ENCODE measurements around the gene RNF4. TPM values are rescaled to one million over a fixed set of nuclear protein-coding genes. Genes with fewer than 3 reads are reported as not detected.

Gene RNF4
- total and polyA plus RNA-seq, 2 experiments from 2014 or later: 63.1 to 66.5 TPM

DNA sequence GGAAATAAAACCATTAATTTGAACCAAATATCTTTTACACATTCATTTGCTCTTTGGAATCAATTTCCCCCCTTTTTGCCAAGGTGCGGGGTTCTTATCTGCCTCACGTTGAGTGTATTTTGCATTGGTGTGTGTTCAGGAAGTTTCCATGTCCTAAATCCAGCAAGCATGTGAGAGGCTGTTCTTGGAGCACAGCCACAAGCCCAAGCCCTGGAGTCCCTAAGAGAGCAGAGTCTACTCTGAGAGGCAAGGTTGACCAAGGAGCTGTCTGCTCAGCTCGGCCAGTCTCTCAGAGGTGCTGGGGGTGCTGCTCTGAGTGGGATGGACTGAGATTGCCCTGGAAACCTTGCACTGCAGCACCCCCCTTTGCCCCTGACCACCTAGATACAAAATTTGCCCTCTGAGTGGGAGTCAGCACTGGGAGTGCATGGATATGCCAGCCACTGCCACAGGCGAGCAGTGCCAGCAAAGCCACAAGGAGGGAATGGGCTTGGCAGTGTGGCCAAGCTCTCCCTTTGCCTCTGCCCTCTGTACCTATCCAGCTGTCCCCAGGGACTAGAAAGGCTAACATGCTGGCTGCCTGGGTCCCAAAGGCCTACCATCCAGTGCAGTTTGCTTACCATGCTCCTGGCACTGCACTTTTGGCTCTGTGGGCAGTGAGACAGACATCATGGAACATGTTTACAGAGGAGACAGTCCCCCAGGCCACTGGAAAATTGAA lies 47.1 kb downstream of the RNF4 start:
- H3K4me1 ChIP-seq (ENCODE audit: insufficient read depth): no peaks in the 10 kb centered on the region
- H2AFZ ChIP-seq: no peak overlapping the region
- peaks cover under 1% of the 10 kb centered on the region for H3K79me2 ChIP-seq (ENCODE audit: insufficient read depth)
- no peak overlapping the region for H3K27ac ChIP-seq
- no peak overlapping the region for H3K4me2 ChIP-seq (ENCODE audit: unreplicated experiment)
- no peak for TF ChIP-seq EZH2phosphoT487 (IDR thresholded peaks at IDR 0.05; ENCODE audit: insufficient read depth, low read depth)
- TF ChIP-seq EZH2 (IDR thresholded peaks at IDR 0.05; ENCODE audit: insufficient read depth, poor library complexity, severe bottlenecking): no peak
- in situ Hi-C loops (cut with MboI): no loop called here
- H3K36me3 ChIP-seq (ENCODE audit: low read depth): peaks cover 13% of the 10 kb centered on the region; the same call in 1 of the 2 replicates
- no peaks in the 10 kb centered on the region for H4K20me1 ChIP-seq (ENCODE audit: insufficient read depth)
- no peaks in the 10 kb centered on the region for H3K9me2 ChIP-seq (ENCODE audit: insufficient read depth)
- no peak overlapping the region for H3K4me3 ChIP-seq
- 69 to 74% methylated on average over 4 of the region's 4 CpGs for WGBS, 2 experiments (ENCODE audit: low coverage in 1 of 2, low lambda C conversion rate in 2 of 2, missing lambda C conversion rate in 2 of 2)
- no peak overlapping the region for H3K9ac ChIP-seq
- DNase-seq: no peak
- H3F3A ChIP-seq (ENCODE audit: insufficient read depth): no peaks in the 10 kb centered on the region
- H3K27me3 ChIP-seq (replicated peaks; ENCODE audit: insufficient read depth): no peaks in the 10 kb centered on the region
- no peaks in the 10 kb centered on the region for H3K9me3 ChIP-seq (ENCODE audit: low read depth)

GRCh38 chr4:2516635-2517034 lies 47.7 kb downstream of the RNF4 start:
- 100% methylated on average over 2 of the region's 2 CpGs for WGBS, 2 experiments (ENCODE audit: low coverage in 1 of 2, low lambda C conversion rate in 2 of 2, missing lambda C conversion rate in 2 of 2)
- no peak overlapping the region for H3K9ac ChIP-seq
- TF ChIP-seq EZH2 (IDR thresholded peaks at IDR 0.05; ENCODE audit: insufficient read depth, poor library complexity, severe bottlenecking): no peak
- TF ChIP-seq EZH2phosphoT487 (IDR thresholded peaks at IDR 0.05; ENCODE audit: insufficient read depth, low read depth): no peak
- DNase-seq: no peak
- H3K9me2 ChIP-seq (ENCODE audit: insufficient read depth): no peaks in the 10 kb centered on the region
- in situ Hi-C loops (cut with MboI): no loop called here
- no peaks in the 10 kb centered on the region for H3K79me2 ChIP-seq (ENCODE audit: insufficient read depth)
- H3K27ac ChIP-seq: no peak overlapping the region
- H3K4me2 ChIP-seq (ENCODE audit: unreplicated experiment): no peak overlapping the region
- H4K20me1 ChIP-seq (ENCODE audit: insufficient read depth): no peaks in the 10 kb centered on the region
- no peak overlapping the region for H3K4me3 ChIP-seq
- no peaks in the 10 kb centered on the region for H3K4me1 ChIP-seq (ENCODE audit: insufficient read depth)
- no peaks in the 10 kb centered on the region for H3K27me3 ChIP-seq (replicated peaks; ENCODE audit: insufficient read depth)
- no peaks in the 10 kb centered on the region for H3K9me3 ChIP-seq (ENCODE audit: low read depth)
- peaks cover 13% of the 10 kb centered on the region; the same call in 1 of the 2 replicates for H3K36me3 ChIP-seq (ENCODE audit: low read depth)
- H2AFZ ChIP-seq: no peak overlapping the region
- no peaks in the 10 kb centered on the region for H3F3A ChIP-seq (ENCODE audit: insufficient read depth)

GRCh38 chr4:2526559-2526958 lies 57.7 kb downstream of the RNF4 start:
- in situ Hi-C loops (cut with MboI): no loop called here
- H3F3A ChIP-seq (ENCODE audit: insufficient read depth): peaks cover 4% of the 10 kb centered on the region; the same call in 1 of the 2 replicates
- H2AFZ ChIP-seq: no peak overlapping the region
- H4K20me1 ChIP-seq (ENCODE audit: insufficient read depth): no peaks in the 10 kb centered on the region
- no peaks in the 10 kb centered on the region for H3K4me1 ChIP-seq (ENCODE audit: insufficient read depth)
- no peak overlapping the region for H3K4me2 ChIP-seq (ENCODE audit: unreplicated experiment)
- no peaks in the 10 kb centered on the region for H3K27me3 ChIP-seq (replicated peaks; ENCODE audit: insufficient read depth)
- DNase-seq: no peak
- no peak overlapping the region for H3K4me3 ChIP-seq
- H3K9me3 ChIP-seq (ENCODE audit: low read depth): no peaks in the 10 kb centered on the region
- H3K36me3 ChIP-seq (ENCODE audit: low read depth): no peaks in the 10 kb centered on the region
- no peaks in the 10 kb centered on the region for H3K79me2 ChIP-seq (ENCODE audit: insufficient read depth)
- no peak overlapping the region for H3K9ac ChIP-seq
- 92% methylated on average over 9 of the region's 9 CpGs for WGBS, 2 experiments (ENCODE audit: low coverage in 1 of 2, low lambda C conversion rate in 2 of 2, missing lambda C conversion rate in 2 of 2)
- no peak for TF ChIP-seq EZH2phosphoT487 (IDR thresholded peaks at IDR 0.05; ENCODE audit: insufficient read depth, low read depth)
- no peak for TF ChIP-seq EZH2 (IDR thresholded peaks at IDR 0.05; ENCODE audit: insufficient read depth, poor library complexity, severe bottlenecking)
- H3K27ac ChIP-seq: no peak overlapping the region
- no peaks in the 10 kb centered on the region for H3K9me2 ChIP-seq (ENCODE audit: insufficient read depth)

DNA sequence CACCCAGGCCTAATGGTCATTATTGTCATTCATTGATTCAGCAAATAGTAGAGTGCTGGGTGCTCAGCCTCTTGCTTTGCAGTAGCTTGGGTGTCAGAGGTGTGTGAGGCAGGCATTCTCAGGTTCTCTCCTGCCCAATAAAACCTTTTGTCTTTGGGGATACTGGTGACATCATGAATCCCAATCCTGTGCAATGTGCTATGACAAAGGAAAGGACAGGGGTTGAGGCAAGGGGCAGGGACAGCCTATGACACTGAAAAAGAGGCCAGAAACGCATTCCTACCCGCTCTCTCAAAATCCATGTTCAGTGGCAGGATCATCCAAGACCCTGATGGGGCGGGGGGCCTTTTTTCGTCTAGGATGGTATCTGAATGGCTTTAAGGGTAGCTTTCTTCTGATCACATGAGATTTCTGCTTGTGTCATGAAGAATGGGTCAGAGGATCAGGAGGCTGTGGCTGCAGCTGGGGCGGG lies 66.0 kb downstream of the RNF4 start:
- Histone ChIP-seq H3K4me1 (ENCODE audit: insufficient read depth) (peaks cover 12% of the 10 kb centered on the region; the same call in 1 of the 2 replicates), H3K27ac (peak overlapping the region; percentile 80), H3K4me2 (ENCODE audit: unreplicated experiment) (peak overlapping the region; percentile 82), H3K9me2 (ENCODE audit: insufficient read depth) (no peaks in the 10 kb centered on the region), H3K36me3 (ENCODE audit: low read depth) (no peaks in the 10 kb centered on the region), H3K27me3 (replicated peaks; ENCODE audit: insufficient read depth) (no peaks in the 10 kb centered on the region), H2AFZ (peak overlapping the region; percentile 76), H3K9me3 (ENCODE audit: low read depth) (no peaks in the 10 kb centered on the region), H3K79me2 (ENCODE audit: insufficient read depth) (peaks cover 38% of the 10 kb centered on the region), H3F3A (ENCODE audit: insufficient read depth) (peaks cover 8% of the 10 kb centered on the region; the same call in 1 of the 2 replicates), H3K9ac (peak overlapping the region; percentile 95), H4K20me1 (ENCODE audit: insufficient read depth) (0 out of 2 replicates have a peak, but pooled peaks cover 3% of the 10 kb centered on the region), H3K4me3 (peak overlapping the region; percentile 75)
- TF ChIP-seq EZH2 (IDR thresholded peaks at IDR 0.05; ENCODE audit: insufficient read depth, poor library complexity, severe bottlenecking) (no peak), EZH2phosphoT487 (IDR thresholded peaks at IDR 0.05; ENCODE audit: insufficient read depth, low read depth) (no peak)
- in situ Hi-C loops (cut with MboI): no loop called here
- 61 to 64% methylated on average over 5 of the region's 5 CpGs for WGBS, 2 experiments (ENCODE audit: low coverage in 1 of 2, low lambda C conversion rate in 2 of 2, missing lambda C conversion rate in 2 of 2)
- peak; percentile 20 for DNase-seq

Data from GM23248 (cell line).